Endothelial cell of umbilical vein (primary cell): Measurements from ENCODE around the gene PADI6. TPM values are rescaled to one million over a fixed set of nuclear protein-coding genes. Genes with fewer than 3 reads are reported as not detected.

Source experiments
- BruUV-seq: library from RNA; stranded (reverse); fragments of 400-500 nt; replicated peaks from 2 replicates; lab custom pipeline; 2021; lab: Mats Ljungman, UMichigan
- CTCF ChIA-PET: fragments of 300-600, 350-600 bp; sonication (Branson Sonifier 250); formaldehyde crosslinking; loops from one replicate; lab custom pipeline; 2021; ENCODE audit warnings: antibody characterized with exemption, inconsistent platforms; lab: Charles Lee
- POLR2A ChIA-PET: fragments of 300-600, 350-600 bp; sonication (Branson Sonifier 250); formaldehyde crosslinking; loops from one replicate; lab custom pipeline; 2021; ENCODE audit warnings: antibody characterized with exemption, inconsistent platforms; lab: Charles Lee
- DNase-seq: peaks from one replicate; pipeline ENCODE4 v3.0.0-alpha.2; 2011; ENCODE audit warnings: low read depth, low spot score
- FAIRE-seq: peaks from 2 replicates; lab custom pipeline; 2011; peaks lifted over from hg19 to GRCh38; lab: Jason Lieb, UNC
- H2AFZ ChIP-seq: 2 replicates; pipeline ENCODE4 v1.6.0; 2012; ENCODE audit warnings: low read depth, low read length, control low read depth, inconsistent platforms
- H3K27ac ChIP-seq: 2 replicates; pipeline ENCODE4 v1.5.1; 2011; ENCODE audit warnings: low read depth, mild to moderate bottlenecking, control low read depth, low read length, moderate library complexity; ENCODE audit not compliant: insufficient read depth
- H3K27me3 ChIP-seq, 2 experiments: 2 replicates each; pipeline versions ENCODE4 v1.6.0 to v1.6.1; 2011; ENCODE audit warnings: low read length in 2 of 2, mixed read lengths in 1 of 2; ENCODE audit not compliant: control insufficient read depth in 2 of 2, insufficient read depth in 2 of 2
- H3K36me3 ChIP-seq, 2 experiments: 2 replicates in 1 of 2; 3 replicates in 1 of 2; pipeline ENCODE4 v1.5.1; 2011; ENCODE audit warnings: low read length in 2 of 2, mild to moderate bottlenecking in 1 of 2, moderate library complexity in 1 of 2; ENCODE audit not compliant: control insufficient read depth in 2 of 2, insufficient read depth in 2 of 2; ENCODE audit errors: extremely low read depth in 1 of 2
- H3K4me1 ChIP-seq: 3 replicates; pipeline ENCODE4 v1.5.1; 2011; ENCODE audit warnings: mild to moderate bottlenecking, low read length; ENCODE audit not compliant: control insufficient read depth, insufficient read depth; ENCODE audit errors: extremely low read depth
- H3K4me2 ChIP-seq: 2 replicates; pipeline ENCODE4 v1.6.1; 2011; ENCODE audit warnings: low read length, control low read depth, mixed read lengths; ENCODE audit not compliant: insufficient read depth
- H3K4me3 ChIP-seq, 3 experiments: fragments of 200-600 bp in 1 of 3; sonication (generic), shearing (Covaris generic) in 1 of 3; replicated peaks in 1 of 3; 2 replicates each; pipeline ENCODE4 v1.5.1; 2011 to 2016; ENCODE audit warnings: control low read depth in 3 of 3, low read length in 3 of 3, mild to moderate bottlenecking in 2 of 3, inconsistent platforms in 1 of 3, low read depth in 1 of 3, moderate library complexity in 1 of 3; ENCODE audit not compliant: insufficient read depth in 1 of 3
- H3K79me2 ChIP-seq: 2 replicates; pipeline ENCODE4 v1.6.0; 2012; ENCODE audit warnings: low read length, inconsistent platforms; ENCODE audit not compliant: control insufficient read depth, insufficient read depth
- H3K9ac ChIP-seq: replicated peaks from 2 replicates; pipeline ENCODE3; 2011; ENCODE audit warnings: low read length, control low read depth; ENCODE audit not compliant: insufficient read depth; ENCODE audit errors: extremely low read depth
- H3K9me1 ChIP-seq: replicated peaks from 3 replicates; pipeline ENCODE4 v1.6.0; 2011; ENCODE audit warnings: mild to moderate bottlenecking, low read length; ENCODE audit not compliant: control insufficient read depth, insufficient read depth; ENCODE audit errors: extremely low read depth
- H3K9me3 ChIP-seq: replicated peaks from 2 replicates; pipeline ENCODE4 v1.5.1; 2012; ENCODE audit warnings: low read length, inconsistent platforms; ENCODE audit not compliant: control insufficient read depth, insufficient read depth
- H4K20me1 ChIP-seq: replicated peaks from 2 replicates; pipeline ENCODE3; 2011; ENCODE audit warnings: mild to moderate bottlenecking, low read length; ENCODE audit not compliant: control insufficient read depth, insufficient read depth; ENCODE audit errors: extremely low read depth
- CTCF ChIP-seq, 2 donors: IDR thresholded peaks; 1 replicate in 1 of 2; 2 replicates in 1 of 2; pipeline ENCODE4 v1.5.1; 2011; ENCODE audit warnings: low read length in 2 of 2, mild to moderate bottlenecking in 2 of 2, moderate library complexity in 2 of 2, control low read depth in 1 of 2, inconsistent platforms in 1 of 2, low read depth in 1 of 2; ENCODE audit not compliant: insufficient read depth in 1 of 2; ENCODE audit errors: extremely low read depth in 1 of 2
- EZH2 ChIP-seq: IDR thresholded peaks from 2 replicates; pipeline ENCODE4 v1.6.1; 2012; ENCODE audit warnings: borderline replicate concordance, low read depth, mild to moderate bottlenecking, moderate library complexity, low read length, inconsistent platforms; ENCODE audit not compliant: severe bottlenecking
- FOS ChIP-seq: IDR thresholded peaks from 2 replicates; pipeline ENCODE4 v1.6.1; 2011; ENCODE audit warnings: mild to moderate bottlenecking, low read length, moderate library complexity, borderline replicate concordance; ENCODE audit not compliant: insufficient read depth
- GATA2 ChIP-seq: IDR thresholded peaks from 2 replicates; pipeline ENCODE4 v1.7.0; 2011; ENCODE audit warnings: low read depth, mild to moderate bottlenecking, moderate library complexity, mixed read lengths, low read length; ENCODE audit not compliant: insufficient read length, insufficient read depth
- JUN ChIP-seq: IDR thresholded peaks from 2 replicates; pipeline ENCODE4 v1.6.1; 2011; ENCODE audit warnings: borderline replicate concordance, low read depth; ENCODE audit not compliant: insufficient read length, insufficient read depth
- MAX ChIP-seq: IDR thresholded peaks from 2 replicates; pipeline ENCODE4 v1.6.1; 2011; ENCODE audit not compliant: insufficient read depth, insufficient read length
- MYC ChIP-seq: IDR thresholded peaks from one replicate; pipeline ENCODE4 v1.6.1; 2011; ENCODE audit warnings: mild to moderate bottlenecking, low read depth, low read length
- POLR2A ChIP-seq: IDR thresholded peaks from 2 replicates; pipeline ENCODE4 v1.6.1; 2012; ENCODE audit warnings: low read depth, mild to moderate bottlenecking, control low read depth, low read length
- POLR2AphosphoS5 ChIP-seq: IDR thresholded peaks from 2 replicates; pipeline ENCODE4 v1.6.1; 2012; ENCODE audit warnings: low read depth, mild to moderate bottlenecking, control low read depth, low read length, moderate library complexity; ENCODE audit not compliant: insufficient read depth
- dilution Hi-C: fragments of 300-500 bp; cut with MboI; formaldehyde crosslinking; loops from one replicate; pipeline ENCODE4 v1.15.0; 2019; ENCODE audit warnings: low sequenced_read_pairs; ENCODE audit not compliant: extremely low pct_ligation_motif_present
- intact Hi-C: fragments of 100-400 bp; cut with micrococcal nuclease; formaldehyde crosslinking; loops from one replicate; pipeline ENCODE4 v1.10.0; 2022
- polyA plus RNA-seq, 4 experiments: library from polyadenylated mRNA; depleted of rRNA in 3 of 4; stranded (reverse) in 3 of 4; unstranded in 1 of 4; fragments of >200 nt; gene quantifications; 2 replicates each; pipeline versions ENCODE4 v1.2.1 to v1.2.3, GENCODE V29; 2011 to 2012; ENCODE audit warnings: missing spikeins in 1 of 4
- total RNA-seq: library from RNA; stranded (reverse); gene quantifications from 2 replicates; pipeline ENCODE4 v1.2.3, GENCODE V29; 2021

PADI6 gene
- total and polyA plus RNA-seq, 2 donors (not counting 3 experiments of a cell fraction or from before 2014, with no cell fraction given), result not detected

GRCh38 chr1:17433261-17433660, 61.3 kb downstream of the PADI6 start:
- H3K4me1 ChIP-seq, result peaks cover 9% of the 10 kb centered on the region
- H3K27me3 ChIP-seq, result no peaks in the 10 kb centered on the region
- no peak overlapping the region for H3K4me2 ChIP-seq
- no peak for TF ChIP-seq POLR2AphosphoS5
- no peak for TF ChIP-seq POLR2A
- no peak for TF ChIP-seq FOS
- TF ChIP-seq GATA2, result no peak
- no peak for TF ChIP-seq MYC
- no peak for TF ChIP-seq CTCF (IDR thresholded peaks at IDR 0.05; ENCODE audit: extremely low read depth in 1 of 2, insufficient read depth in 1 of 2, low read depth in 1 of 2, low read length in 2 of 2)
- TF ChIP-seq EZH2, result no peak
- TF ChIP-seq MAX, result no peak
- no peak for TF ChIP-seq JUN
- H3K9me1 ChIP-seq, result no peaks in the 10 kb centered on the region
- H3K9ac ChIP-seq, result no peak overlapping the region
- intact Hi-C loops, result loop anchor here (10.0 kb wide), 1 partner anchor 378 kb away; the partner anchor contains the start of gene SDHB
- H3K36me3 ChIP-seq, result peaks cover 14 to 27% of the 10 kb centered on the region in 2 experiments
- CTCF ChIA-PET, result interaction anchor here (1.6 kb wide), 1 partner anchor 174 kb away, joined by 3 read pairs; no protein-coding TSS in a partner anchor
- no peak overlapping the region for H2AFZ ChIP-seq
- no peak overlapping the region for H3K27ac ChIP-seq
- DNase-seq (no peak), FAIRE-seq (no peak)
- no peaks in the 10 kb centered on the region for H3K9me3 ChIP-seq
- no peak overlapping the region for H3K4me3 ChIP-seq
- dilution Hi-C loops, result no loop called here
- H3K79me2 ChIP-seq, result peaks cover 91% of the 10 kb centered on the region
- no TSS peak for BruUV-seq
- H4K20me1 ChIP-seq, result peaks cover 16% of the 10 kb centered on the region
- POLR2A ChIA-PET, result no interaction called here
